ENCODE measurements around the gene RND2. TPM values are rescaled to one million over a fixed set of nuclear protein-coding genes. Genes with fewer than 3 reads are reported as not detected.

Gene RND2
- total and polyA plus RNA-seq, 7 donors: 0.23 to 4.6 (median 2.5) TPM

- no peaks in the 10 kb centered on the region for H3K36me3 ChIP-seq
- intact Hi-C loops (cut with DNase I): no loop called here
- no peak for DNase-seq
- H3K27me3 ChIP-seq: no peaks in the 10 kb centered on the region
- WGBS, 2 donors: 85 to 86% methylated on average over 3 of the region's 3 CpGs
- H3K4me1 ChIP-seq: no peaks in the 10 kb centered on the region
- H3K27ac ChIP-seq: no peak overlapping the region
- no peak for TF ChIP-seq EP300 (IDR thresholded peaks at IDR 0.05)
- no peak for TF ChIP-seq POLR2A (IDR thresholded peaks at IDR 0.05)
- TF ChIP-seq POLR2AphosphoS5 (IDR thresholded peaks at IDR 0.05): no peak
- TF ChIP-seq CTCF (IDR thresholded peaks at IDR 0.05): no peak
- H3K9me3 ChIP-seq: no peaks in the 10 kb centered on the region
- no peak overlapping the region for H3K4me3 ChIP-seq
Observed at GRCh38 chr17:43031666-43032065, 6.6 kb downstream of the RND2 start.

- 66 to 71% methylated on average over 12 of the region's 12 CpGs for WGBS, 2 donors
- TF ChIP-seq POLR2AphosphoS5 (IDR thresholded peaks at IDR 0.05): no peak
- TF ChIP-seq EP300 (IDR thresholded peaks at IDR 0.05): no peak
- no peak for TF ChIP-seq POLR2A (IDR thresholded peaks at IDR 0.05)
- no peak for TF ChIP-seq CTCF (IDR thresholded peaks at IDR 0.05)
- Histone ChIP-seq H3K27ac (no peak overlapping the region), H3K9me3 (no peaks in the 10 kb centered on the region), H3K4me3 (no peak overlapping the region), H3K27me3 (no peaks in the 10 kb centered on the region), H3K4me1 (no peaks in the 10 kb centered on the region), H3K36me3 (no peaks in the 10 kb centered on the region)
- intact Hi-C loops (cut with DNase I): no loop called here
- DNase-seq: no peak
Observed at GRCh38 chr17:43033948-43034881, 9.2 kb downstream of the RND2 start.

- intact Hi-C loops (cut with DNase I): no loop called here
- WGBS, 2 donors: 92 to 97% methylated on average over 3 of the region's 3 CpGs
Observed at GRCh38 chr17:43034894-43035293, 9.9 kb downstream of the RND2 start.

GRCh38 chr17:43039646-43040045 is 14.6 kb downstream of the RND2 start:
- Histone ChIP-seq H3K27me3 (no peaks in the 10 kb centered on the region), H3K4me3 (no peak overlapping the region), H3K36me3 (peaks cover 0 to 11% (median 0%) of the 10 kb centered on the region in 4 donors), H3K9me3 (no peaks in the 10 kb centered on the region), H3K4me1 (no peaks in the 10 kb centered on the region), H3K27ac (no peak overlapping the region)
- intact Hi-C loops (cut with DNase I): no loop called here
- no peak for DNase-seq
- TF ChIP-seq POLR2AphosphoS5 (IDR thresholded peaks at IDR 0.05) (no peak), POLR2A (IDR thresholded peaks at IDR 0.05) (no peak), EP300 (IDR thresholded peaks at IDR 0.05) (no peak), CTCF (IDR thresholded peaks at IDR 0.05) (no peak)
- 90 to 95% methylated on average over 2 of the region's 2 CpGs for WGBS, 2 donors

More at GRCh38 chr17:43034894-43035293, 9.9 kb downstream of the RND2 start:
- H3K36me3 ChIP-seq: no peaks in the 10 kb centered on the region
- TF ChIP-seq EP300 (IDR thresholded peaks at IDR 0.05) (no peak), POLR2A (IDR thresholded peaks at IDR 0.05) (no peak), CTCF (IDR thresholded peaks at IDR 0.05) (no peak)
- no peaks in the 10 kb centered on the region for H3K9me3 ChIP-seq
- no peaks in the 10 kb centered on the region for H3K4me1 ChIP-seq
- DNase-seq: no peak
- H3K27ac ChIP-seq: no peak overlapping the region
- no peaks in the 10 kb centered on the region for H3K27me3 ChIP-seq
- no peak overlapping the region for H3K4me3 ChIP-seq

Data from sigmoid colon (tissue), 7 donors.